Measurements from ENCODE around the gene CRLF1. TPM values are rescaled to one million over a fixed set of nuclear protein-coding genes. Genes with fewer than 3 reads are reported as not detected.

The CRLF1 gene
- total and polyA plus RNA-seq, 2 of the 8 experiments (the other 6 are each of a cell fraction or from before 2014, with no cell fraction given) = 7.2 to 10.3 TPM

GRCh38 chr19:18577365-18577914 is 29.2 kb downstream of the CRLF1 start:
- no peak for FAIRE-seq
- Histone ChIP-seq H3K4me3 (ENCODE audit: extremely low read depth in 1 of 4, insufficient read depth in 2 of 4, low read depth in 3 of 4, low read length in 4 of 4) (no peak overlapping the region), H2BK12ac (ENCODE audit: low read depth, low read length) (no peak overlapping the region), H3K18ac (ENCODE audit: extremely low read depth, low read length) (no peak overlapping the region), H2BK5ac (ENCODE audit: low read depth, low read length) (no peak overlapping the region), H3K9me3 (ENCODE audit: insufficient read depth in 2 of 2, low read depth in 1 of 2, low read length in 1 of 2) (no peaks in the 10 kb centered on the region), H2BK15ac (ENCODE audit: low read length) (no peak overlapping the region), H2BK120ac (replicated peaks; ENCODE audit: low read depth, low read length) (no peak overlapping the region), H3K56ac (replicated peaks; ENCODE audit: insufficient read length, low read depth, low read length) (no peak overlapping the region), H2BK20ac (ENCODE audit: low read length) (no peak overlapping the region), H3K23me2 (ENCODE audit: low read depth, low read length) (peaks cover 6% of the 10 kb centered on the region), H3K27me3 (replicated peaks in 1 of 4; ENCODE audit: control insufficient read depth in 3 of 4, extremely low read depth in 1 of 4, insufficient read depth in 3 of 4, low read length in 3 of 4) (no peaks in the 10 kb centered on the region), H3K27ac (ENCODE audit: low read depth, low read length) (no peak overlapping the region), H4K8ac (ENCODE audit: extremely low read depth, insufficient read depth, low read length) (no peak overlapping the region), H3K36me3 (ENCODE audit: control insufficient read depth in 2 of 4, insufficient read depth in 4 of 4, low read length in 3 of 4) (peaks cover 16 to 44% (median 32%) of the 10 kb centered on the region in 4 experiments), H4K20me1 (replicated peaks in 1 of 2; ENCODE audit: control insufficient read depth in 1 of 2, insufficient read depth in 2 of 2, low read length in 2 of 2) (peaks cover 9 to 24% of the 10 kb centered on the region in 2 experiments), H2AK5ac (ENCODE audit: low read depth, low read length) (no peak overlapping the region), H3K79me1 (ENCODE audit: low read depth, low read length) (peaks cover 13% of the 10 kb centered on the region), H3K4ac (replicated peaks; ENCODE audit: insufficient read length, low read depth, low read length) (no peak overlapping the region), H4K5ac (ENCODE audit: insufficient read length, low read depth, low read length) (no peak overlapping the region), H3K4me2 (ENCODE audit: insufficient read depth in 1 of 2, low read depth in 2 of 2, low read length in 2 of 2) (no peak overlapping the region), H2AFZ (ENCODE audit: low read length) (no peak overlapping the region), H3K14ac (ENCODE audit: insufficient read length) (no peak overlapping the region), H3K23ac (ENCODE audit: insufficient read length) (no peak overlapping the region), H3K79me2 (ENCODE audit: control insufficient read depth in 1 of 2, insufficient read depth in 2 of 2, low read length in 2 of 2) (peaks cover 7 to 14% of the 10 kb centered on the region in 2 experiments), H3K9ac (replicated peaks in 1 of 4; ENCODE audit: extremely low read depth in 1 of 4, low read depth in 3 of 4, low read length in 3 of 4) (no peak overlapping the region; a peak in 1 of 7 replicates), H3K4me1 (replicated peaks in 1 of 4; ENCODE audit: control insufficient read depth in 3 of 4, insufficient read depth in 4 of 4, low read length in 3 of 4) (peaks cover 0 to 9% (median 6%) of the 10 kb centered on the region in 4 experiments; a peak in 6 of 7 replicates), H4K91ac (replicated peaks; ENCODE audit: insufficient read length, low read length) (no peak overlapping the region)
- TF ChIP-seq, protein P1, sequence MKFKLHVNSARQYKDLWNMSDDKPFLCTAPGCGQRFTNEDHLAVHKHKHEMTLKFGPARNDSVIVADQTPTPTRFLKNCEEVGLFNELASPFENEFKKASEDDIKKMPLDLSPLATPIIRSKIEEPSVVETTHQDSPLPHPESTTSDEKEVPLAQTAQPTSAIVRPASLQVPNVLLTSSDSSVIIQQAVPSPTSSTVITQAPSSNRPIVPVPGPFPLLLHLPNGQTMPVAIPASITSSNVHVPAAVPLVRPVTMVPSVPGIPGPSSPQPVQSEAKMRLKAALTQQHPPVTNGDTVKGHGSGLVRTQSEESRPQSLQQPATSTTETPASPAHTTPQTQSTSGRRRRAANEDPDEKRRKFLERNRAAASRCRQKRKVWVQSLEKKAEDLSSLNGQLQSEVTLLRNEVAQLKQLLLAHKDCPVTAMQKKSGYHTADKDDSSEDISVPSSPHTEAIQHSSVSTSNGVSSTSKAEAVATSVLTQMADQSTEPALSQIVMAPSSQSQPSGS (IDR thresholded peaks at IDR 0.05; ENCODE audit: low read length) = no peak
- TF ChIP-seq POU5F1 (IDR thresholded peaks at IDR 0.05; ENCODE audit: low read depth, low read length) (no peak), POLR2A (IDR thresholded peaks at IDR 0.05; ENCODE audit: control extremely low read depth in 1 of 2, low read depth in 2 of 2, low read length in 2 of 2) (peak; percentile 29 to 50; a peak in 2 of 3 replicates), FOSL1 (IDR thresholded peaks at IDR 0.05; ENCODE audit: insufficient read depth, low read depth, low read length) (no peak)
- WGBS, 2 experiments (ENCODE audit: extremely low coverage in 1 of 2, insufficient coverage in 1 of 2, insufficient read length in 1 of 2, insufficient replicate concordance in 2 of 2, low coverage in 1 of 2, low lambda C conversion rate in 2 of 2, missing lambda C conversion rate in 1 of 2) = 95% methylated on average over 21 of the region's 21 CpGs; no CpG with 5 or more reads in 1 of the 2 experiments
- ChIA-PET CTCF (ENCODE audit: partially characterized antibody) (interaction anchor here (0.9 to 1.3 kb wide), 4 partner anchors 9 to 116 kb away, joined by 3 to 4 read pairs (median 4); partner anchors contain the start of gene REX1BD), POLR2A (ENCODE audit: partially characterized antibody) (interaction anchor here (0.8 to 3.8 kb wide), 11 partner anchors 10 to 120 kb away, joined by 3 to 72 read pairs (median 4); partner anchors contain the start of genes KXD1, REX1BD and TMEM59L)
- DNase-seq (ENCODE audit: low read depth in 1 of 2, low spot score in 2 of 2) = no peak

Data from H1 (cell line).